Ascending aorta (tissue), 2 donors: ENCODE measurements around the gene DNAH8. TPM values are rescaled to one million over a fixed set of nuclear protein-coding genes. Genes with fewer than 3 reads are reported as not detected.

ENCODE experiments used
- DNase-seq, 2 donors: peaks; one replicate each; pipeline ENCODE4 v3.0.0-alpha.2; 2019; ENCODE audit warnings: low spot score in 2 of 2
- H3K27ac ChIP-seq, 2 donors: fragments of 200-600 bp; sonication (generic); one replicate each; pipeline ENCODE4 v1.5.1; 2016 to 2017; ENCODE audit warnings: mild to moderate bottlenecking in 1 of 2
- H3K27me3 ChIP-seq: fragments of 200-600 bp; sonication (generic); one replicate; pipeline ENCODE4 v1.5.1; 2017
- H3K36me3 ChIP-seq, 2 donors: fragments of 200-600 bp; sonication (generic); one replicate each; pipeline ENCODE4 v1.5.1; 2016
- H3K4me1 ChIP-seq, 2 donors: fragments of 200-600 bp; sonication (generic); one replicate each; pipeline ENCODE4 v1.5.1; 2016 to 2017; ENCODE audit warnings: mild to moderate bottlenecking in 1 of 2
- H3K4me3 ChIP-seq, 2 donors: fragments of 200-600 bp; sonication (generic); one replicate each; pipeline ENCODE4 v1.5.1; 2016 to 2017; ENCODE audit warnings: mild to moderate bottlenecking in 1 of 2
- H3K9me3 ChIP-seq, 2 donors: fragments of 200-600 bp; sonication (generic); one replicate each; pipeline ENCODE4 v1.5.1; 2016
- intact Hi-C: fragments of 100-400 bp; cut with DNase I; formaldehyde crosslinking; loops from one replicate; pipeline ENCODE4 v1.15.1; 2023
- total RNA-seq: library from RNA; depleted of rRNA; stranded (reverse); fragments of >200 nt; gene quantifications from one replicate; pipeline ENCODE4 v1.1.0, GENCODE V29; 2016
- TF ChIP-seq, protein P1 (sequence below), 3 experiments: fragments of 200-600 bp in 2 of 3; fragments of 450-650 bp in 1 of 3; sonication (generic) in 2 of 3; IDR thresholded peaks; one replicate each; pipeline ENCODE4 v1.5.1; 2016 to 2019; ENCODE audit warnings: antibody characterized with exemption in 3 of 3, mild to moderate bottlenecking in 1 of 3, moderate library complexity in 1 of 3

DNAH8 gene
- total RNA-seq, 1 donor from 2014 or later: not detected

DNA sequence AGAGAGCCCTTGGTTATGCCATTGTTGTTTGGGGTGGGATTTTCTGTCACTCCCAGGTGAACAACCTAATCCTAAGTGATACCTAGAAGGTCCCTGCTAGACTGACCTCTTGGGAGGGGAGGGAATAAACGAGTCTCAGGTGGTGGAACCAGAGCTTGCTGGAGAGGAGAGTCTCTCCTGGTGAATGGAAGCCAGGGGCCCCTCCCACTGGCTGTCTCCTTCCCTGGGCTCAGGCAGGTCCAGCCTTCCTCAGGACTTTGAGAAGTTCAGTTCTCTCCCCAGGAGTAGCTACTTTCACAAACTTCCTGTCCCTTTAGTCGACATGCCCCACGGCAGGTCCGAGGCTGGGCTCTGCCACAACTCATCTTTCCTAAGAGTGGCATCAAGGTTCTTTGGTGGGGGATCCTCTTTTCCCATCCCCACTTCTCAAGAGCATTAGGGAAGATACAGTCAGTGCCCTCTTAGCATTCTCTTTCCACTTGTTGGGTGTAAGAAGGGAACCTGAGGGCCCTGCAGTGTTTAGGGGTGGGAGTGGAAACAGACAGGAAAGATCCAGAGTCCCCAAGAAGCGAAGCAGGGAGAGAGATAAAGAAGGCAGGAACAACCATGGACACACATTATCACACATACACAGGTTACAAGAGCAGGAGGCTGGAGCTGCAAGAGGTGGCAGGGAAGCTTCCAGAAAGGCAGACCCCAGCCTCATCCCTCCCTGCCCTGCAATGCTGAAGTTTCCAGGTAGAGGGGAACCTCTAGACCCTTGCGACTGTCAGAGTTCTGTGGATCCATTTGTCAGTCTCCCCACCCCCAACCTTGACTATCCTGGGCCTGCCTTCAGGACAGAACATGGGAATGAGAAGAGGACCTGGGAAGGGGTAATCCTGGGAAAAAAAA lies 332.6 kb downstream of the DNAH8 start:
- H3K36me3 ChIP-seq: no peaks in the 10 kb centered on the region
- no peaks in the 10 kb centered on the region for H3K9me3 ChIP-seq
- DNase-seq: no peak
- intact Hi-C loops: no loop called here
- H3K4me3 ChIP-seq: no peak overlapping the region
- H3K27ac ChIP-seq: no peak overlapping the region
- H3K4me1 ChIP-seq: no peaks in the 10 kb centered on the region
- TF ChIP-seq, protein P1, sequence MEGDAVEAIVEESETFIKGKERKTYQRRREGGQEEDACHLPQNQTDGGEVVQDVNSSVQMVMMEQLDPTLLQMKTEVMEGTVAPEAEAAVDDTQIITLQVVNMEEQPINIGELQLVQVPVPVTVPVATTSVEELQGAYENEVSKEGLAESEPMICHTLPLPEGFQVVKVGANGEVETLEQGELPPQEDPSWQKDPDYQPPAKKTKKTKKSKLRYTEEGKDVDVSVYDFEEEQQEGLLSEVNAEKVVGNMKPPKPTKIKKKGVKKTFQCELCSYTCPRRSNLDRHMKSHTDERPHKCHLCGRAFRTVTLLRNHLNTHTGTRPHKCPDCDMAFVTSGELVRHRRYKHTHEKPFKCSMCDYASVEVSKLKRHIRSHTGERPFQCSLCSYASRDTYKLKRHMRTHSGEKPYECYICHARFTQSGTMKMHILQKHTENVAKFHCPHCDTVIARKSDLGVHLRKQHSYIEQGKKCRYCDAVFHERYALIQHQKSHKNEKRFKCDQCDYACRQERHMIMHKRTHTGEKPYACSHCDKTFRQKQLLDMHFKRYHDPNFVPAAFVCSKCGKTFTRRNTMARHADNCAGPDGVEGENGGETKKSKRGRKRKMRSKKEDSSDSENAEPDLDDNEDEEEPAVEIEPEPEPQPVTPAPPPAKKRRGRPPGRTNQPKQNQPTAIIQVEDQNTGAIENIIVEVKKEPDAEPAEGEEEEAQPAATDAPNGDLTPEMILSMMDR (IDR thresholded peaks at IDR 0.05): no peak
- peaks cover 12% of the 10 kb centered on the region for H3K27me3 ChIP-seq

DNA sequence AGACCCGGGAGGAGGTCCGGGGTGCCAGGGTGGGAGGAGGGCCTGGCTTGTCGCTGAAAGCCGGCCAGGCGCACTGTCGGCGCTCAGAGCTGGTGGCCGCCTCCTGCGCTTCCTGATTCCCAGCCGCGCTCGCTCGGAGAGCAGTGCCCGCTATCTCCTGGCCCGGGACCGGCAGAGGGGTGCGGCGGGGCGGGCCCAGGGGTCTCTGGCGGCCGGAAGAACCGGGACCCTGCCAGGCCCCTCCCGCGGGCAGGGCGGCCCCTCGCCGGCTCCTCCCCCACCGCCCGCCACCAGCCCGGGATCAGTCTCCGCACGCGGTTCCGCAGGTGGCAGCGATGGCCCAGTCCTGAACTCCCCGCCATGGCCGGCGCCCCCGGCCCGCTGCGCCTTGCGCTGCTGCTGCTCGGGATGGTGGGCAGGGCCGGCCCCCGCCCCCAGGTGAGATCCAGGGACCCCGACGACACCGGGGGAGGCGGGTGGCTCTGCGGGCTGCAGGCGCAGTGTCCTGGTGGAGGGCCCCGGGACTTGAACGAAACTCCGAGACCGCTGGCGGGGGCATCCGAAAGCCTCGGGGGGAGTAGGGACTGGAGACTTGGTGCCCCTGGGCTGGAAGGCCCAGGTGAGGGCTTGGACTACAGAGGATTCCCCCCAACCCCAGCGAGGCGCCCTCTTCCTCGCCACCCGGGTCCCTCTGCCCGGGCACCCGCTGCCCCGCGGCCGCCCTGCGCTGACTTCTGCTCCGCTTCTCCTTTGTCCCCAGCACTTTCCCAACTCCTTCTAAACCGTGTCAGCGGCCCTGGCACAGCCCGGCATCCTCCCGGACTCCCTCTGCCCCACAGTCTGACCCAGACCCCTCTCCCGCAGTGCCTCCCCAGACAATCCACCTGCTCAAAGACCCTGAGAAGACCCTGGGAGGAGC lies 333.6 kb downstream of the DNAH8 start, which contains the start of gene GLP1R:
GLP1R (plus strand) TSS at position 301 of the 919 bp plus-strand sequence; CDS start at position 361, 60 bp downstream.
- H3K4me1 ChIP-seq: no peaks in the 10 kb centered on the region
- intact Hi-C loops: no loop called here
- peaks cover 12% of the 10 kb centered on the region for H3K27me3 ChIP-seq
- no peak within 1 kb of the TSS for H3K27ac ChIP-seq
- H3K9me3 ChIP-seq: no peaks in the 10 kb centered on the region
- TF ChIP-seq, protein P1 (IDR thresholded peaks at IDR 0.05): no peak
- no peak for DNase-seq
- H3K4me3 ChIP-seq: peak within 1 kb of the TSS; percentile 9 to 47
- H3K36me3 ChIP-seq: no peaks in the 10 kb centered on the region

DNA sequence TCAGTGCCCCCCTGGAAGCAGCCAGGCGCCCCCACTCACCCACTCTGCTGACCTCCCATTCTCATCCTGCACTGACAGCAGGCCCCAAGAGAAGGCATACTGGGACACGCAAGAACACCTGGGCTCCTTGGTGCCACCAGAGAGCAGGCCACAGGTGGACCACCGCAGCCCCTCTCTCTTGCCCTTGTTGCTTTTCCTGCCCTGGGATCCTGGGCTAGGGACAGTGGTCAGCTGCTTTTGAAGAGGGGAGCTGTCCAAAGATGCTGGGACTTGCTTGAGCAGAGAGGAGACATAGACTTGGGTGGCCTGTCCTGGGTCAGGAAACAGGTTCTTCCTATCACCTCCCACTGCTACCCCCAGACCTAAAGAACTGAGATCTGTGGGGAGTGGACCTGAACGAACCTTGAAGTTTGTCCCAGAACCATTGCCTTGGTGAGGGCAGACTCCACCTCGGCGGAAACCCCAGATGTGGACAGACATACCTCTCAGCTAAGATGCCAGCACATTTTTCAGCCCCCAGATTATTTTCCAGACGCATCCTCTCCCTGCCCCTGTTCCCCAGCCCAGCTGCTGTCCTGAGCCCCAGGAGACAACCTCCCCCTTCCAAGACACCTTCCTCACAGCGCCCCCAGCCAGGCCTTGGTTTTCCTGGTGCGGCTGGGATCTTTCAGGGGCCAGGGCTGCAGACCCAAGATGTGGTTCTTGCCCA lies 334.6 kb downstream of the DNAH8 start:
- Histone ChIP-seq H3K27ac (no peak overlapping the region), H3K36me3 (no peaks in the 10 kb centered on the region), H3K27me3 (peaks cover 12% of the 10 kb centered on the region), H3K9me3 (no peaks in the 10 kb centered on the region), H3K4me1 (no peaks in the 10 kb centered on the region), H3K4me3 (no peak overlapping the region)
- no peak for DNase-seq
- intact Hi-C loops: no loop called here
- TF ChIP-seq, protein P1 (IDR thresholded peaks at IDR 0.05): no peak

DNA sequence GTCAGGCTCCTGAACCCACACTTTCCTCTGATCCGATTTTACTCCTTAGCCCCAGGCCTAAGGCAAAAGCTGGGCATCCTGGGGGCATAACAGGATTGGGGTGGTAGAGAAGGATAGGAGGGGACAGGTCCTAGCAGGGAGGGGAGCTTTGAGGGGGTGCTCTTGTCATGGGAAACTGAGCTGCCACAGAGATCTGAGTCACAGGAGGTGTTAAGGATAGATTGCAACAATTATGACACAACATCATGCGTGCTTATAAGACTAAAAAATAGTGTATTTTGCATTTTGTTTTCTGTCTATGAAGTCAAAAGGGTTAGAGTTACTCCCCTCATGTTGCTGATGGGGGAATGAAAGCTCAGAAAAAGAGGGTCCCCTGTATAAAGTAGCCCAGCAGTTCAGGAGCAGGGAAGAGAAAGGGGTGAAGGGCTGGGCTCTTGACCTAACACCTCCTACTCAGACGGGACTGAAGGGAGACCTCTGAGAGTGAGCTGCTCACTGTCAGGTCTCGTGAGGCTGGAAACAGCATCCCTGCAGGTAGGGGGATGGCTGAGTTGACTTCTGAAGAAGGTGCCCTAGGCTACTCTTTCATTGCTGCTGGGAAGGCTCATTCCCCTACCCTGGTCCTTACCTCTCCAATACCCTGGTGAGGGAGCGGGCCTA lies 335.5 kb downstream of the DNAH8 start:
- Histone ChIP-seq H3K9me3 (no peaks in the 10 kb centered on the region), H3K27me3 (peaks cover 12% of the 10 kb centered on the region), H3K36me3 (no peaks in the 10 kb centered on the region), H3K4me3 (no peak overlapping the region), H3K4me1 (no peaks in the 10 kb centered on the region), H3K27ac (no peak overlapping the region)
- TF ChIP-seq, protein P1 (IDR thresholded peaks at IDR 0.05): no peak
- DNase-seq: no peak
- intact Hi-C loops: no loop called here
